A549 (cell line): ENCODE results near the gene OLFML3. TPM values are rescaled to one million over a fixed set of nuclear protein-coding genes. Genes with fewer than 3 reads are reported as not detected.

ENCODE experiments used
- ATAC-seq, 2 experiments: fragments of 200-7000 bp in 1 of 2; fragments of >200 bp in 1 of 2; cut with Nextera tagmentation in 1 of 2; cut with Tn5 transposase in 1 of 2; 3 replicates each; pipeline versions ENCODE4 v1.8.0 to v1.9.1; 2018 to 2020; ENCODE audit warnings: mild to moderate bottlenecking in 1 of 2, moderate library complexity in 1 of 2
- CTCF ChIA-PET: fragments of 300-600 bp; sonication (Branson Sonifier 250); formaldehyde crosslinking; extraction: SDS; loops from one replicate; lab custom pipeline; 2021; ENCODE audit warnings: antibody characterized with exemption, inconsistent platforms; lab: Yijun Ruan, JAX
- POLR2A ChIA-PET: fragments of 350-600 bp; formaldehyde crosslinking; extraction: SDS; loops from one replicate; lab custom pipeline; 2021; ENCODE audit warnings: antibody characterized with exemption, inconsistent platforms; lab: Yijun Ruan, JAX
- DNase-seq, 2 experiments: peaks; one replicate each; pipeline versions ENCODE4 v3.0.0 to v3.0.0-alpha.2; 2011 to 2016; ENCODE audit warnings: low read depth in 1 of 2, low spot score in 1 of 2
- FAIRE-seq: peaks from 2 replicates; lab custom pipeline; 2011; peaks lifted over from hg19 to GRCh38; lab: Jason Lieb, UNC
- H3K27ac ChIP-seq, 2 experiments: fragments of >200 bp; sonication (Bioruptor Twin); formaldehyde crosslinking; 3 replicates each; pipeline ENCODE4 v1.5.1; 2016 to 2017
- H3K4me1 ChIP-seq: fragments of >200 bp; sonication (Bioruptor Twin); formaldehyde crosslinking; 3 replicates; pipeline ENCODE4 v1.6.1; 2016
- H3K4me2 ChIP-seq: fragments of >200 bp; sonication (Bioruptor Twin); formaldehyde crosslinking; 3 replicates; pipeline ENCODE4 v1.6.1; 2016
- H3K4me3 ChIP-seq: fragments of >200 bp; sonication (Bioruptor Twin); formaldehyde crosslinking; 3 replicates; pipeline ENCODE4 v1.5.1; 2016
- H3K9me3 ChIP-seq: fragments of >200 bp; sonication (Bioruptor Twin); formaldehyde crosslinking; 3 replicates; pipeline ENCODE4 v1.6.1; 2016
- ATOH8 ChIP-seq: fragments of 250-450 bp; sonication (Bioruptor Pico); IDR thresholded peaks from 2 replicates; pipeline ENCODE4 v1.5.0; 2020; ENCODE audit warnings: low read depth, mild to moderate bottlenecking, moderate library complexity
- BHLHE40 ChIP-seq: IDR thresholded peaks from 2 replicates; pipeline ENCODE4 v1.6.1; 2012; ENCODE audit warnings: low read depth, low read length, inconsistent platforms
- CBX2 ChIP-seq: fragments of 200-600 bp; sonication (generic); IDR thresholded peaks from 2 replicates; pipeline ENCODE4 v1.6.1; 2016; ENCODE audit warnings: low read depth, mild to moderate bottlenecking, borderline replicate concordance
- CBX8 ChIP-seq: fragments of 200-600 bp; sonication (generic); IDR thresholded peaks from 2 replicates; pipeline ENCODE4 v1.6.1; 2016
- CEBPB ChIP-seq, 2 experiments: fragments of >200 bp in 1 of 2; sonication (Bioruptor Twin) in 1 of 2; formaldehyde crosslinking in 1 of 2; IDR thresholded peaks; 2 replicates each; pipeline ENCODE4 v1.6.1; 2012 to 2016
- E2F6 ChIP-seq: IDR thresholded peaks from 2 replicates; pipeline ENCODE4 v1.6.1; 2012; ENCODE audit warnings: low read depth, borderline replicate concordance
- GATA3 ChIP-seq: IDR thresholded peaks from 2 replicates; pipeline ENCODE4 v1.6.1; 2012; ENCODE audit warnings: borderline replicate concordance
- HEYL ChIP-seq: fragments of 250-450 bp; sonication (Bioruptor Pico); IDR thresholded peaks from 2 replicates; pipeline ENCODE4 v1.8.0; 2021; ENCODE audit warnings: mild to moderate bottlenecking, moderate library complexity
- JUN ChIP-seq, 2 experiments: fragments of >200 bp; sonication (Bioruptor Twin); formaldehyde crosslinking; IDR thresholded peaks; 2 replicates in 1 of 2; 3 replicates in 1 of 2; pipeline ENCODE4 v1.6.1; 2016 to 2017
- KDM1A ChIP-seq: fragments of 200-600 bp; sonication (generic); IDR thresholded peaks from 2 replicates; pipeline ENCODE4 v1.6.1; 2016; ENCODE audit warnings: low read depth, mild to moderate bottlenecking
- MAZ ChIP-seq: fragments of 150-350 bp; IDR thresholded peaks from 2 replicates; pipeline ENCODE4 v1.6.1; 2014; ENCODE audit warnings: antibody characterized with exemption, low read depth, low read length, borderline replicate concordance
- NFE2L2 ChIP-seq: fragments of 150-350 bp; conservative IDR thresholded peaks from 2 replicates; pipeline ENCODE4 v1.6.1; 2014; ENCODE audit warnings: low read length
- NPAS2 ChIP-seq: fragments of 250-450 bp; sonication (Bioruptor Pico); IDR thresholded peaks from 2 replicates; pipeline ENCODE4 v1.8.0; 2022; ENCODE audit warnings: mild to moderate bottlenecking, moderate library complexity, borderline replicate concordance
- NR3C1 ChIP-seq: fragments of >200 bp; sonication (Bioruptor Twin); formaldehyde crosslinking; IDR thresholded peaks from 3 replicates; pipeline ENCODE4 v1.6.1; 2017
- POLR2A ChIP-seq: IDR thresholded peaks from 2 replicates; pipeline ENCODE4 v1.6.1; 2012; ENCODE audit warnings: mild to moderate bottlenecking, low read length
- POLR2AphosphoS2 ChIP-seq: conservative IDR thresholded peaks from 2 replicates; pipeline ENCODE4 v1.6.1; 2012; ENCODE audit warnings: low read length, improper control_type of control experiment, inconsistent platforms
- RARB ChIP-seq: fragments of 250-450 bp; sonication (Bioruptor Pico); IDR thresholded peaks from 2 replicates; pipeline ENCODE4 v1.8.0; 2021; ENCODE audit warnings: mild to moderate bottlenecking, moderate library complexity
- RCOR1 ChIP-seq: fragments of 150-350 bp; IDR thresholded peaks from 2 replicates; pipeline ENCODE4 v1.6.1; 2014; ENCODE audit warnings: antibody characterized with exemption, low read length, low read depth
- RFX5 ChIP-seq: fragments of 450-650 bp; IDR thresholded peaks from 2 replicates; pipeline ENCODE4 v1.7.1; 2014; ENCODE audit warnings: antibody characterized with exemption, mild to moderate bottlenecking, moderate library complexity
- SREBF2 ChIP-seq: fragments of 450-650 bp; IDR thresholded peaks from 2 replicates; pipeline ENCODE4 v1.6.1; 2014; ENCODE audit warnings: mild to moderate bottlenecking, moderate library complexity
- TP53 ChIP-seq: fragments of 250-450 bp; sonication (Bioruptor Pico); IDR thresholded peaks from 2 replicates; pipeline ENCODE4 v1.5.0; 2021; ENCODE audit warnings: mild to moderate bottlenecking, moderate library complexity
- ZSCAN20 ChIP-seq: fragments of 250-450 bp; sonication (Bioruptor Pico); IDR thresholded peaks from 2 replicates; pipeline ENCODE4 v1.8.0; 2022; ENCODE audit warnings: mild to moderate bottlenecking, moderate library complexity
- WGBS: methylation state at CpG from one replicate; pipeline ENCODE4 v1.1.6; 2017; ENCODE audit errors: missing lambda C conversion rate; 5-methylcytosine and 5-hydroxymethylcytosine counted together
- polyA plus RNA-seq, 4 experiments: library from polyadenylated mRNA; depleted of rRNA in 3 of 4; stranded (reverse); fragments of >200 nt; fragmentation: RNase III in 1 of 4; extraction: RNeasy Plus Mini Kit Qiagen cat#74134 plus additional on column Dnase treatment in 1 of 4; gene quantifications; 2 replicates in 3 of 4; 3 replicates in 1 of 4; pipeline ENCODE4 v1.2.3, GENCODE V29; 2011 to 2017
- TF ChIP-seq, protein P1 (sequence below): IDR thresholded peaks from 2 replicates; pipeline ENCODE4 v1.6.1; 2012
- TF ChIP-seq, protein P2 (sequence below): fragments of >200 bp; sonication (Bioruptor Twin); formaldehyde crosslinking; IDR thresholded peaks from 2 replicates; pipeline ENCODE4 v1.6.1; 2016

OLFML3 gene
- polyA plus RNA-seq, 2 of the 4 experiments (the other 2 are of a cell fraction): 1.2 to 9.3 TPM

GRCh38 chr1:113935176-113935575, 44.1 kb upstream of the OLFML3 start:
- Histone ChIP-seq H3K4me3 (no peak overlapping the region), H3K9me3 (no peaks in the 10 kb centered on the region), H3K4me2 (no peak overlapping the region), H3K27ac (no peak overlapping the region), H3K4me1 (peaks cover 13% of the 10 kb centered on the region)
- 96% methylated on average over 1 of the region's 1 CpG for WGBS
- TF ChIP-seq CBX2: no peak
- no peak for TF ChIP-seq CBX8
- TF ChIP-seq NR3C1: no peak
- TF ChIP-seq E2F6: no peak
- no peak for TF ChIP-seq POLR2AphosphoS2
- TF ChIP-seq RARB (CRISPR knock-in tag): no peak
- TF ChIP-seq HEYL: no peak
- TF ChIP-seq BHLHE40: no peak
- no peak for TF ChIP-seq NPAS2 (CRISPR knock-in tag)
- TF ChIP-seq, protein P1, sequence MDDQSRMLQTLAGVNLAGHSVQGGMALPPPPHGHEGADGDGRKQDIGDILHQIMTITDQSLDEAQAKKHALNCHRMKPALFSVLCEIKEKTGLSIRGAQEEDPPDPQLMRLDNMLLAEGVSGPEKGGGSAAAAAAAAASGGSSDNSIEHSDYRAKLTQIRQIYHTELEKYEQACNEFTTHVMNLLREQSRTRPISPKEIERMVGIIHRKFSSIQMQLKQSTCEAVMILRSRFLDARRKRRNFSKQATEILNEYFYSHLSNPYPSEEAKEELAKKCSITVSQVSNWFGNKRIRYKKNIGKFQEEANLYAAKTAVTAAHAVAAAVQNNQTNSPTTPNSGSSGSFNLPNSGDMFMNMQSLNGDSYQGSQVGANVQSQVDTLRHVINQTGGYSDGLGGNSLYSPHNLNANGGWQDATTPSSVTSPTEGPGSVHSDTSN: no peak
- DNase-seq (no peak), ATAC-seq (no peak), FAIRE-seq (no peak)
- POLR2A ChIA-PET: no interaction called here
- CTCF ChIA-PET: no interaction called here

- Histone ChIP-seq H3K4me1 (peaks cover 9% of the 10 kb centered on the region), H3K4me2 (no peak overlapping the region), H3K9me3 (no peaks in the 10 kb centered on the region), H3K27ac (no peak overlapping the region), H3K4me3 (no peak overlapping the region)
- DNase-seq: no peak
- WGBS: 95% methylated on average over 1 of the region's 1 CpG
- ChIA-PET CTCF (no interaction called here), POLR2A (no interaction called here)
- no peak for ATAC-seq
- FAIRE-seq: no peak
- TF ChIP-seq JUN (IDR thresholded peaks at IDR 0.05) (no peak), NFE2L2 (no peak), GATA3 (no peak), RFX5 (no peak), SREBF2 (no peak), RCOR1 (no peak), ZSCAN20 (CRISPR knock-in tag) (no peak), KDM1A (no peak), CEBPB (IDR thresholded peaks at IDR 0.05) (no peak), TP53 (CRISPR knock-in tag) (no peak)
- TF ChIP-seq, protein P2, sequence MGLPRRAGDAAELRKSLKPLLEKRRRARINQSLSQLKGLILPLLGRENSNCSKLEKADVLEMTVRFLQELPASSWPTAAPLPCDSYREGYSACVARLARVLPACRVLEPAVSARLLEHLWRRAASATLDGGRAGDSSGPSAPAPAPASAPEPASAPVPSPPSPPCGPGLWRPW: no peak
Measured at GRCh38 chr1:113935970-113936369, 43.3 kb upstream of the OLFML3 start.

DNA sequence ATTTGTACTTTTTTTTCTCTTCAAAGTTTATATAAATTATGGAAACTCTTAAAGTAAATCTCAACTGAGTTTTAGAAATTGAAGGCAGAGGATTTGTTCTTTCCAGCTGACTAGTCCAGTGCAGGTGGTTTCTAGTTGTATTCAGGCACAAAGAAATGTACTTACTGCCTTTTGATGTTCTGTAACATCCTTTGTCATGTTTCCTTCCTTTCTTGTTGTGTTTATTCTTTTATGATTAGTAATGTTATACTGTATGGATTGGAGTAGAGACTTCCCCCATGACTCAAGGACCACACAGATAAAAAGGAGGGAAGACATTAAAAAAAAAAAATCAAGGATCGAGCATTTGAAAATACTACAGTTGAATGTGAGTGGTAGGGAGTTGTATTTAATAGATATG, 42.1 kb upstream of the OLFML3 start:
- ChIA-PET CTCF (no interaction called here), POLR2A (no interaction called here)
- Histone ChIP-seq H3K4me2 (no peak overlapping the region), H3K4me1 (no peaks in the 10 kb centered on the region), H3K27ac (no peak overlapping the region), H3K4me3 (no peak overlapping the region), H3K9me3 (no peaks in the 10 kb centered on the region)
- no peak for DNase-seq
- ATAC-seq: no peak
- no peak for TF ChIP-seq CBX8
- no peak for TF ChIP-seq POLR2A
- no peak for TF ChIP-seq POLR2AphosphoS2
- TF ChIP-seq MAZ: no peak
- no peak for TF ChIP-seq ATOH8 (CRISPR knock-in tag)
- TF ChIP-seq SREBF2: no peak
- no peak for FAIRE-seq
- WGBS: 41% methylated on average over 1 of the region's 1 CpG
